HFF-Myc (cell line): ENCODE data around the gene SCAF1.
"Not testable (repeated sequence)": the region's sequence is repeated elsewhere in the genome, so short reads cannot be mapped to it uniquely, and the experiment has no call there.

Experiments used
- DNase-seq: peaks from one replicate; pipeline ENCODE4 v3.0.0-alpha.2; 2011; ENCODE audit warnings: low read depth; ENCODE audit errors: extremely low read depth
- H3K4me3 ChIP-seq: replicated peaks from 2 replicates; pipeline ENCODE4 v1.5.1; 2011; ENCODE audit warnings: low read depth, mild to moderate bottlenecking, control low read depth, low read length
- CTCF ChIP-seq: IDR thresholded peaks from 2 replicates; pipeline ENCODE4 v1.5.1; 2012; ENCODE audit warnings: mild to moderate bottlenecking, low read depth, low read length, control low read depth; ENCODE audit errors: missing control alignments

The SCAF1 gene

GRCh38 chr19:49631610-49632192 lies 10.3 kb upstream of the SCAF1 start:
- no peak for DNase-seq
- no peak overlapping the region for H3K4me3 ChIP-seq
- no peak for TF ChIP-seq CTCF

- no peak overlapping the region for H3K4me3 ChIP-seq
- no peak for DNase-seq
- no peak for TF ChIP-seq CTCF
Measured at GRCh38 chr19:49632576-49632975, 9.4 kb upstream of the SCAF1 start.

GRCh38 chr19:49633273-49633672 lies 8.7 kb upstream of the SCAF1 start:
- not testable (repeated sequence) for H3K4me3 ChIP-seq, DNase-seq

GRCh38 chr19:49635530-49636232 lies 6.3 kb upstream of the SCAF1 start:
- no peak overlapping the region for H3K4me3 ChIP-seq
- TF ChIP-seq CTCF, result no peak
- no peak for DNase-seq

- H3K4me3 ChIP-seq, result no peak overlapping the region
- TF ChIP-seq CTCF, result no peak
- DNase-seq, result no peak
Measured at GRCh38 chr19:49636233-49636932, 5.6 kb upstream of the SCAF1 start.

GRCh38 chr19:49637821-49638738 lies 3.9 kb upstream of the SCAF1 start:
- peak overlapping the region; percentile 35 for H3K4me3 ChIP-seq
- DNase-seq, result peak; percentile 50
- no peak for TF ChIP-seq CTCF
